DND-41 (cell line): ENCODE measurements around the gene AHCY.
"Not testable (repeated sequence)": the region's sequence is repeated elsewhere in the genome, so short reads cannot be mapped to it uniquely, and the experiment has no call there.

ENCODE experiments used
- ATAC-seq: fragments of 200-7000 bp; cut with Tn5 transposase; 3 replicates; pipeline ENCODE4 v1.9.1; 2021; ENCODE audit warnings: low read depth; ENCODE audit not compliant: insufficient read depth
- DNase-seq: peaks from one replicate; pipeline ENCODE4 v3.0.0-alpha.2; 2020
- H2AFZ ChIP-seq: 2 replicates; pipeline ENCODE4 v1.6.0; 2012; ENCODE audit warnings: low read depth, low read length
- H3K27ac ChIP-seq: 2 replicates; pipeline ENCODE4 v1.5.1; 2012; ENCODE audit warnings: low read length, inconsistent platforms
- H3K27me3 ChIP-seq: fragments of 200-600 bp; sonication (generic); 2 replicates; pipeline ENCODE4 v1.6.0; 2012; ENCODE audit warnings: low read length, mild to moderate bottlenecking, inconsistent platforms; ENCODE audit not compliant: insufficient read depth, poor library complexity
- H3K36me3 ChIP-seq: 2 replicates; pipeline ENCODE4 v1.5.1; 2012; ENCODE audit warnings: low read length, inconsistent platforms; ENCODE audit not compliant: insufficient read depth
- H3K4me1 ChIP-seq: 2 replicates; pipeline ENCODE4 v1.5.1; 2012; ENCODE audit warnings: mild to moderate bottlenecking, low read length; ENCODE audit not compliant: insufficient read depth
- H3K4me2 ChIP-seq: 2 replicates; pipeline ENCODE4 v1.6.0; 2012; ENCODE audit warnings: mild to moderate bottlenecking, moderate library complexity, low read length, inconsistent platforms; ENCODE audit not compliant: insufficient read depth
- H3K4me3 ChIP-seq, 2 experiments: fragments of 200-600 bp in 1 of 2; shearing (Covaris generic) in 1 of 2; 2 replicates each; pipeline ENCODE4 v1.5.1; 2012 to 2016; ENCODE audit warnings: inconsistent platforms in 2 of 2, low read length in 2 of 2, mild to moderate bottlenecking in 2 of 2, low read depth in 1 of 2, moderate library complexity in 1 of 2
- H3K79me2 ChIP-seq: 2 replicates; pipeline ENCODE4 v1.6.0; 2012; ENCODE audit warnings: low read length, inconsistent platforms; ENCODE audit not compliant: insufficient read depth
- H3K9ac ChIP-seq: 2 replicates; pipeline ENCODE4 v1.6.0; 2012; ENCODE audit warnings: low read depth, mild to moderate bottlenecking, inconsistent platforms, low read length, moderate library complexity
- H3K9me3 ChIP-seq: 2 replicates; pipeline ENCODE4 v1.5.1; 2012; ENCODE audit warnings: low read length, moderate library complexity, mild to moderate bottlenecking, inconsistent platforms; ENCODE audit not compliant: insufficient read depth, severe bottlenecking
- H4K20me1 ChIP-seq: 2 replicates; pipeline ENCODE4 v1.6.0; 2012; ENCODE audit warnings: low read length; ENCODE audit not compliant: insufficient read depth
- EZH2 ChIP-seq: IDR thresholded peaks from 3 replicates; pipeline ENCODE4 v1.6.1; 2012; ENCODE audit warnings: borderline replicate concordance, low read depth, mild to moderate bottlenecking, moderate library complexity, low read length, inconsistent platforms; ENCODE audit not compliant: severe bottlenecking
- TF ChIP-seq, protein P1 (sequence below): IDR thresholded peaks from 2 replicates; pipeline ENCODE4 v1.5.1; 2012; ENCODE audit warnings: borderline replicate concordance, low read length, moderate library complexity, mild to moderate bottlenecking; ENCODE audit not compliant: poor library complexity, severe bottlenecking; ENCODE audit errors: extremely low read depth

The AHCY gene

DNA sequence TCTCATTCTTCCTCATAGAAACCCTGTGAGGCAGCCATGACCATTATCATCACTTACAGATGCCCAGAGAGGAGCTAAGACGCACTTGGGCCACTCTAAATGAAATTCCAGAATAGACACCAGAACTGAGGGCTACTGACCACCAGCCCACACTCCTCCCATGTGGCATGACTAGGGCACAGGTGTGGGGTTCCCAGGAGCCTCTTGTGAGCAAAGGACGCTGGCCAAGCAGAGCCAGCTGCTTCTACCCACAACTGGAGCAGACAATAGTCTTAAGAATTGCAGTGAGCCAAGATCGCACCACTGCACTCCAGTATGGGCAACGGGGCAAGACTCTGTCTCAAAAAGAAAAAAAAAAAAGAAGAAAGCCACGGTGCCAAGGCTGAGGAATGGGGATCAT is 10.0 kb downstream of the AHCY start:
- Histone ChIP-seq H3K36me3 (peaks cover 69% of the 10 kb centered on the region), H3K4me3 (no peak overlapping the region), H4K20me1 (peaks cover 37% of the 10 kb centered on the region), H3K79me2 (peaks cover 39% of the 10 kb centered on the region), H3K4me1 (no peaks in the 10 kb centered on the region), H3K27ac (no peak overlapping the region), H3K4me2 (no peak overlapping the region), H3K27me3 (no peaks in the 10 kb centered on the region), H2AFZ (no peak overlapping the region), H3K9ac (no peak overlapping the region), H3K9me3 (no peaks in the 10 kb centered on the region)
- ATAC-seq (no peak), DNase-seq (no peak)
- TF ChIP-seq EZH2: no peak
- TF ChIP-seq, protein P1, sequence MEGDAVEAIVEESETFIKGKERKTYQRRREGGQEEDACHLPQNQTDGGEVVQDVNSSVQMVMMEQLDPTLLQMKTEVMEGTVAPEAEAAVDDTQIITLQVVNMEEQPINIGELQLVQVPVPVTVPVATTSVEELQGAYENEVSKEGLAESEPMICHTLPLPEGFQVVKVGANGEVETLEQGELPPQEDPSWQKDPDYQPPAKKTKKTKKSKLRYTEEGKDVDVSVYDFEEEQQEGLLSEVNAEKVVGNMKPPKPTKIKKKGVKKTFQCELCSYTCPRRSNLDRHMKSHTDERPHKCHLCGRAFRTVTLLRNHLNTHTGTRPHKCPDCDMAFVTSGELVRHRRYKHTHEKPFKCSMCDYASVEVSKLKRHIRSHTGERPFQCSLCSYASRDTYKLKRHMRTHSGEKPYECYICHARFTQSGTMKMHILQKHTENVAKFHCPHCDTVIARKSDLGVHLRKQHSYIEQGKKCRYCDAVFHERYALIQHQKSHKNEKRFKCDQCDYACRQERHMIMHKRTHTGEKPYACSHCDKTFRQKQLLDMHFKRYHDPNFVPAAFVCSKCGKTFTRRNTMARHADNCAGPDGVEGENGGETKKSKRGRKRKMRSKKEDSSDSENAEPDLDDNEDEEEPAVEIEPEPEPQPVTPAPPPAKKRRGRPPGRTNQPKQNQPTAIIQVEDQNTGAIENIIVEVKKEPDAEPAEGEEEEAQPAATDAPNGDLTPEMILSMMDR: no peak

DNA sequence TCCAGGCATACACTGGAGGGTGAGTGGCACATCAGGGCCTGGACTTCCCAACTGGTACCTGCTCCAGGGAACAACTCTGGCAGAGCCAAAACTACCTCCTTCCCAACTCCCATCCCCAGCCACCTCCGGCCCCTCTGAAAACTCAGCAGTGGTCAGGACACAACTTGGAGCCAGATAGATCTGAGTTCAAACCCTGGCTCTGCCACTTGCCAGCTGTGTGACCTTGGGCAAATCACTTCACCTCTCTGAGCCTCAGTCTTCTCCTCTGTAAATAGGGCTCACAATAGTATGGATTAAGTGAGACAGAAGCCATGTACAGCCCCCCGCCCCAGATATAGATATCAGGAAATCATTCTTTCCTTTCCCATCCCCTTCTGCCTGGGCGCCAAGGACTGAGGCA is 10.7 kb downstream of the AHCY start:
- ATAC-seq: no peak
- Histone ChIP-seq H3K36me3 (peaks cover 75% of the 10 kb centered on the region), H3K9me3 (no peaks in the 10 kb centered on the region), H3K9ac (no peak overlapping the region), H3K27me3 (no peaks in the 10 kb centered on the region), H2AFZ (no peak overlapping the region), H4K20me1 (peaks cover 42% of the 10 kb centered on the region), H3K4me3 (no peak overlapping the region), H3K4me1 (no peaks in the 10 kb centered on the region), H3K4me2 (no peak overlapping the region), H3K27ac (no peak overlapping the region), H3K79me2 (peaks cover 36% of the 10 kb centered on the region)
- TF ChIP-seq, protein P1: no peak
- TF ChIP-seq EZH2: no peak
- no peak for DNase-seq

DNA sequence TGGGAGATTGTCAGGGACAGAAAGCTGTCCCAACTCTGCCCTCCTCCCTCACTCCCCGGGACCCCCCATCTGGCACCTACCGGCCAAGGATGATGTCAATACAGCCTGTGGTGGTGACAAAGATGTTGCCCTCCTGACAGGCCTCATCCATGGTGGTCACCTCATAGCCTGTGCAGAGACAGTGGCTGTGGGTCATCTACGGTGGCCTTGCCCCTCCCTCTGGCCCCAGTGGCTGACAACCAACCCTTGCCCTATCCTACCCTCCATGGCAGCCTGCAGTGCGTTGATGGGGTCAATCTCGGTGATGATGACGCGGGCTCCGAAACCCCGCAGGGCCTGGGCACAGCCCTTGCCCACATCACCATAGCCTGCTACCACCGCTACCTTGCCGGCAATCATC is 12.7 kb downstream of the AHCY start:
- ATAC-seq: no peak
- H4K20me1 ChIP-seq: peaks cover 32% of the 10 kb centered on the region
- peaks cover 87% of the 10 kb centered on the region for H3K36me3 ChIP-seq

DNA sequence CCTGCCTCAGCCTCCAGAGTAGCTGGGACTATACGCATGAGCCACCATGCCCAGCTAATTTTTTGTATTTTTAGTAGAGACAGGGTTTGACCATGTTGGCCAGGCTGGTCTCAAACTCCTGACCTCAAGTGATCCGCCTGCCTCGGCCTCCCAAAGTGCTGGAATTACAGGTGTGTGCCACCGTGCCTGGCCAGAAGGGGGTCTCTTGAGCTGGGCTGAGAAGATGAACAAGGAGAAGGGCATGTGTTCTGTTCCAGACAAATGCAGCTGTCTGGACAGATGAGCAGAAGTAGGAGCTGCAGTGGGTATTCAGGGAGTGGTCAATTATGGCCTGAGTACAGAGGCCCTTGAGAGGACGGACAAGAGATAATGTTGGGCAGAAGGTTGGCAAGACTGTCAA is 15.7 kb downstream of the AHCY start:
- H3K27ac ChIP-seq, DNase-seq, H2AFZ ChIP-seq, H3K27me3 ChIP-seq, H3K9ac ChIP-seq, H3K4me2 ChIP-seq, H3K9me3 ChIP-seq, ATAC-seq, H3K4me1 ChIP-seq, H3K79me2 ChIP-seq, H3K4me3 ChIP-seq: not testable (repeated sequence)
- H3K36me3 ChIP-seq: peaks cover 86% of the 10 kb centered on the region
- peaks cover 14% of the 10 kb centered on the region; the same call in 1 of the 2 replicates for H4K20me1 ChIP-seq

More for the DNA sequence above, 12.7 kb downstream of the AHCY start:
- Histone ChIP-seq H3K9me3 (no peaks in the 10 kb centered on the region), H3K9ac (no peak overlapping the region), H3K4me2 (no peak overlapping the region), H3K4me3 (no peak overlapping the region), H3K27me3 (no peaks in the 10 kb centered on the region), H2AFZ (no peak overlapping the region), H3K79me2 (peaks cover 16% of the 10 kb centered on the region), H3K4me1 (no peaks in the 10 kb centered on the region), H3K27ac (no peak overlapping the region)
- no peak for TF ChIP-seq EZH2
- TF ChIP-seq, protein P1: no peak
- DNase-seq: no peak
